Chondrocyte (in vitro differentiated cells): Measurements from ENCODE around the gene FRMD3. TPM values are rescaled to one million over a fixed set of nuclear protein-coding genes. Genes with fewer than 3 reads are reported as not detected.

Source experiments
- DNase-seq: peaks from one replicate; pipeline ENCODE4 v3.0.0; 2021; ENCODE audit warnings: mixed read lengths, low spot score
- H3K27ac Mint-ChIP-seq: one replicate; pipeline ENCODE4 v1.8.0; 2021; ENCODE audit warnings: mild to moderate bottlenecking, moderate library complexity, mixed read lengths; ENCODE audit not compliant: unreplicated experiment
- H3K27me3 Mint-ChIP-seq: 2 replicates; pipeline ENCODE4 v1.8.0; 2021; ENCODE audit warnings: low read depth, mixed read lengths
- H3K36me3 Mint-ChIP-seq: 2 replicates; pipeline ENCODE4 v1.8.0; 2021; ENCODE audit warnings: low read depth, mixed read lengths
- H3K4me1 Mint-ChIP-seq: 2 replicates; pipeline ENCODE4 v1.8.0; 2021; ENCODE audit warnings: low read depth, mild to moderate bottlenecking, mixed read lengths
- H3K4me3 Mint-ChIP-seq: one replicate; pipeline ENCODE4 v1.8.0; 2021; ENCODE audit warnings: mild to moderate bottlenecking, moderate library complexity, mixed read lengths; ENCODE audit not compliant: unreplicated experiment
- H3K9me3 Mint-ChIP-seq: 2 replicates; pipeline ENCODE4 v1.8.0; 2021; ENCODE audit warnings: low read depth, mixed read lengths
- total RNA-seq: library from RNA; stranded (reverse); gene quantifications from 3 replicates; pipeline ENCODE4 v1.2.1, GENCODE V29; 2021
- TF ChIP-seq, protein P1 (sequence below): fragments of 200-600 bp; sonication (generic); IDR thresholded peaks from 2 replicates; pipeline ENCODE4 v1.5.0; 2021; ENCODE audit warnings: antibody characterized with exemption, mild to moderate bottlenecking, moderate library complexity

The FRMD3 gene
- total RNA-seq, 1 donor from 2014 or later = 1.1 TPM

DNA sequence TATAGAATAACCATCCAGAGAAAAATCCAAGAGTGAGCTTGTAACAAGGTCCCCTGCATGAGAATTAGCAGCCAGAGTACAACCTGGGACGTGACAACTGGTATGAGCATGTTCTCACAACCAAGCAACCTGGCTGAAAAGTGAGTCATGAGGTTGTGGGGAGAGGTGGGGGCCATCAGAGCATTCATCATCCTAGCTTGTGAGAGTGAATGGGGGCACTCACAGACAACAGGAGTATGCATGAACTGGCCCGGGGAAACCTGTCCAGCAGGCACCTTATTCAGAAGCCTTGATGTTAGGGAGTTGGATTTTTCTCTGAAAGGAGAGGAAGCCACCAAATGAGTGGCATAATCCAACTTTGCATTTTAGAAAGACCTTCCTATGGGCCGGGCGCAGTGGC, 113.0 kb downstream of the FRMD3 start:
- no peak for DNase-seq
- no peaks in the 10 kb centered on the region for H3K27me3 Mint-ChIP-seq
- no peak overlapping the region for H3K27ac Mint-ChIP-seq
- H3K4me3 Mint-ChIP-seq = no peak overlapping the region
- no peaks in the 10 kb centered on the region for H3K36me3 Mint-ChIP-seq
- no peaks in the 10 kb centered on the region for H3K9me3 Mint-ChIP-seq
- TF ChIP-seq, protein P1, sequence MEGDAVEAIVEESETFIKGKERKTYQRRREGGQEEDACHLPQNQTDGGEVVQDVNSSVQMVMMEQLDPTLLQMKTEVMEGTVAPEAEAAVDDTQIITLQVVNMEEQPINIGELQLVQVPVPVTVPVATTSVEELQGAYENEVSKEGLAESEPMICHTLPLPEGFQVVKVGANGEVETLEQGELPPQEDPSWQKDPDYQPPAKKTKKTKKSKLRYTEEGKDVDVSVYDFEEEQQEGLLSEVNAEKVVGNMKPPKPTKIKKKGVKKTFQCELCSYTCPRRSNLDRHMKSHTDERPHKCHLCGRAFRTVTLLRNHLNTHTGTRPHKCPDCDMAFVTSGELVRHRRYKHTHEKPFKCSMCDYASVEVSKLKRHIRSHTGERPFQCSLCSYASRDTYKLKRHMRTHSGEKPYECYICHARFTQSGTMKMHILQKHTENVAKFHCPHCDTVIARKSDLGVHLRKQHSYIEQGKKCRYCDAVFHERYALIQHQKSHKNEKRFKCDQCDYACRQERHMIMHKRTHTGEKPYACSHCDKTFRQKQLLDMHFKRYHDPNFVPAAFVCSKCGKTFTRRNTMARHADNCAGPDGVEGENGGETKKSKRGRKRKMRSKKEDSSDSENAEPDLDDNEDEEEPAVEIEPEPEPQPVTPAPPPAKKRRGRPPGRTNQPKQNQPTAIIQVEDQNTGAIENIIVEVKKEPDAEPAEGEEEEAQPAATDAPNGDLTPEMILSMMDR = no peak
- H3K4me1 Mint-ChIP-seq = no peaks in the 10 kb centered on the region

DNA sequence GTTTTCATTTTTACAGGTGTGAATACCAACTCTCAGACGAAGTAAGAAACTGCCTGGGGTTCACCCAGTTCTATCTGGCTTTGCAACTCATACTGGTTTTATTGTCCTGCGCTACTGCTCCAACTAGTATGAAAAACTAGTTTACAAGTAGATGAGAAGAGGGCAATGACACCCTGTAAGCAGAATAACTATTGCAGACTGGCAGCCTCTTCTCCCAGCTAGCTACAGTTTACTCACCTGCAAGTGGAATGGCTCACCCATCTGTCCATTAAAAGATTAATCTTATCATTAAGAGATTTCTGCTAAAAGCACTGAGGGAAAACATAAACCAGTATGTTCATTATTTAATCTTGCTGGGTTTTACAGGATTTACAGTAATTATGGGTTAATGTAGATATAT, 113.4 kb downstream of the FRMD3 start:
- Mint-ChIP-seq H3K4me1 (no peaks in the 10 kb centered on the region), H3K27me3 (no peaks in the 10 kb centered on the region), H3K36me3 (no peaks in the 10 kb centered on the region)

DNA sequence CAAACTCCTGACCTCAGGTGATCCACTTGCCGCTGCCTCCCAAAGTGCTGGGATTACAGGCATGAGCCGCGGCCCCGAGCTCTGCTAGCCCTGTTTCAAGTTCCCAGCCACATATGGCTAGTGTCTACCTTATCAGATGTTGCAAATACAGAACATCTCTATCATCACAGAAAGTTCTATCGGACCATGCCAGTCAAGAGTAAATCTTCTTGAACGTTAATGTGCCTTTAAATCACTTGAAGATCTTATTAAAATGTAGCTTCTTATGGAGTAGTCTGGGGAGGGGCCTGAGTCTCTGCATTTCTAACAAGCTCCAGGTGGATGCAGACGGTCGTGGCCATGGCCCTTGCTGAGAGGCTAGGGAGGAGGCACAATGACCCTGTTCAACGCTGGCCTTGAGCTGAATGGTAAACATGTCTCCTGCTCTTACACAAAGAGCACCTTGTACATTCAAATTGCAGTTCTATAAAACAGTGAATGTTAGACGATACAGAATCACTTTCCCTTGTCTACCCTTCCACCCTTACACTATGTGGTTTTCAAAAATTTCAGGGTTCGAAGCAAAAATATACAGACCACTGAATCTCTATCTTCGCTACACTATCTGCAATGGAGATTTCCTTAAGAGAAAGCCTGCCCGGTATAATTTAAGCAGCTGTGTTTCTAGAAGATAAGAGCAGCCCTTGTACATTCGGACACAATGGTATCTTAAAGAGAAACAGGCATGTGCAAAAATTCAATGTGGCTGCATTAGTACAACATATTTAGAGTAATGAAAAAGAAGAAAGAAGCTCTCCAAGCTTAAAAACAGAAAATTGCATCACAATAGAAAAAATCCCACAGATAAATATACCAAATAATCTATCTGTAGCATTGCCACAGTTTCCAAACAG, 114.1 kb downstream of the FRMD3 start:
- H3K4me3 Mint-ChIP-seq = no peak overlapping the region
- H3K9me3 Mint-ChIP-seq = no peaks in the 10 kb centered on the region
- DNase-seq = no peak
- no peaks in the 10 kb centered on the region for H3K4me1 Mint-ChIP-seq
- no peaks in the 10 kb centered on the region for H3K36me3 Mint-ChIP-seq
- TF ChIP-seq, protein P1 = no peak
- H3K27me3 Mint-ChIP-seq = no peaks in the 10 kb centered on the region
- H3K27ac Mint-ChIP-seq = no peak overlapping the region

More for the DNA sequence above, 113.4 kb downstream of the FRMD3 start:
- TF ChIP-seq, protein P1 = no peak
- no peaks in the 10 kb centered on the region for H3K9me3 Mint-ChIP-seq
- no peak overlapping the region for H3K4me3 Mint-ChIP-seq
- H3K27ac Mint-ChIP-seq = no peak overlapping the region
- DNase-seq = no peak

DNA sequence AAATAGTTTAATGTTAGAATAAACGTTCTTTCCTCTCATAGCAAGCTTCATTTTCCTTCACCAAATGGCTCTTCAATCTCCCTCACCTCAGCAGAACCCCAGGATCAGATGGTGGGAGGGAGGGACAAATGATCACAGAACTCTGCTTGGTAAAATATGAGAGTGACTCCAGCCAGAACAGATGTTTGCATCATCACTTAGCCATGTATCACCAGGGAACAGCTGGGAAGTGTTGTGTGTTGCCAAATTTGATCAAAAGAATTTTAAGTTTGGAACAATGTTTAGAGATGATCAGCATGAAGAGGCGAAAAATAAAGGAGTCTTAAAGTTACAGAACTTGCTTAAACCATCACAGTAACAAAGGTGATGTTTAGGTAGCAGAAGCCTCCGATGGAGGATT, 115.7 kb downstream of the FRMD3 start:
- TF ChIP-seq, protein P1 = no peak
- peaks cover 3% of the 10 kb centered on the region for H3K4me1 Mint-ChIP-seq
- no peaks in the 10 kb centered on the region for H3K36me3 Mint-ChIP-seq
- H3K27ac Mint-ChIP-seq = no peak overlapping the region
- no peaks in the 10 kb centered on the region for H3K27me3 Mint-ChIP-seq
- peaks cover 5% of the 10 kb centered on the region for H3K9me3 Mint-ChIP-seq
- DNase-seq = no peak
- H3K4me3 Mint-ChIP-seq = no peak overlapping the region

DNA sequence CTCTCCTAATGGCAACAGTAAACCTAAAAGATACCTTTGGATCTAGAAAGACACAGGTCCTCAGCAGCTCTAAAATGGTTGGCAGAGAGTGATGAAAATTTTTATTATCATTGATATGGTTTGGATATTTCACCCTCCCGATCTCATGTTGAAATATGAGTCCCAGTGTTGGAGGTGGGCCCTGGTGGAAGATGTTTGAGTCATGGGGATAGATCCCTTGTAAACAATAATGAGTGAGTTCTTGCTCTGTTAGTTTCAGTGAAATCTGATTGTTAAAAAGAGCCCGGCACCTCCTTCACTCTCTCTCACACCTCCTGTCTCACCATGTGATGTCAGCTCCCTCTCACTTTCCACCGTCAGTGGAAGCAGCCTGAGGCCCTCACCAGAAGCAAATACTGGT, 117.7 kb downstream of the FRMD3 start:
- Mint-ChIP-seq H3K4me1 (peaks cover 5% of the 10 kb centered on the region), H3K36me3 (peaks cover 3% of the 10 kb centered on the region), H3K9me3 (peaks cover 5% of the 10 kb centered on the region), H3K4me3 (no peak overlapping the region), H3K27me3 (no peaks in the 10 kb centered on the region), H3K27ac (no peak overlapping the region)
- DNase-seq = no peak
- TF ChIP-seq, protein P1 = no peak
